ENCODE results near the gene AFMID.

DNA sequence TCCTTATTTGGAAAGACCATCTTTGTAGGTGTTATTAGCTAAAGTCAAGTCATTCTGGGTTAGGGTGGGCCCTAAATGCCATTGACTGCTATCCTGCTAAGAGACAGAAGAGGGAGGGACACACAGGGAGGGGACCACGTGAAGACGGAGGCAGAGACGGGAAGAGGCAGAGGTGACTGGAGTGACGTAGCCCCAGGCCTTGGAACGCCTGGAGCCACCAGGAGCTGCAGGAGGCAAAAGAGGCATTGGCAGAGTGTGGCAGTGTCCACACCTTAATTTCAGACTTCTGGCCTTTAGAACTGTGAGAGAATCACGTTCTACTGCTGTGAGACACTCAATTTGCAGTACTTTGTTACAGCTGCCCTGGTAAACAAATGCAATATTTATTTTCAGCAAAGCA lies 13.3 kb downstream of the AFMID start:
- TF ChIP-seq POLR2A (IDR thresholded peaks at IDR 0.05) = no peak
- TF ChIP-seq, protein P1, sequence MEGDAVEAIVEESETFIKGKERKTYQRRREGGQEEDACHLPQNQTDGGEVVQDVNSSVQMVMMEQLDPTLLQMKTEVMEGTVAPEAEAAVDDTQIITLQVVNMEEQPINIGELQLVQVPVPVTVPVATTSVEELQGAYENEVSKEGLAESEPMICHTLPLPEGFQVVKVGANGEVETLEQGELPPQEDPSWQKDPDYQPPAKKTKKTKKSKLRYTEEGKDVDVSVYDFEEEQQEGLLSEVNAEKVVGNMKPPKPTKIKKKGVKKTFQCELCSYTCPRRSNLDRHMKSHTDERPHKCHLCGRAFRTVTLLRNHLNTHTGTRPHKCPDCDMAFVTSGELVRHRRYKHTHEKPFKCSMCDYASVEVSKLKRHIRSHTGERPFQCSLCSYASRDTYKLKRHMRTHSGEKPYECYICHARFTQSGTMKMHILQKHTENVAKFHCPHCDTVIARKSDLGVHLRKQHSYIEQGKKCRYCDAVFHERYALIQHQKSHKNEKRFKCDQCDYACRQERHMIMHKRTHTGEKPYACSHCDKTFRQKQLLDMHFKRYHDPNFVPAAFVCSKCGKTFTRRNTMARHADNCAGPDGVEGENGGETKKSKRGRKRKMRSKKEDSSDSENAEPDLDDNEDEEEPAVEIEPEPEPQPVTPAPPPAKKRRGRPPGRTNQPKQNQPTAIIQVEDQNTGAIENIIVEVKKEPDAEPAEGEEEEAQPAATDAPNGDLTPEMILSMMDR (IDR thresholded peaks at IDR 0.05) = no peak

All from body of pancreas (tissue), 4 donors.